HEK293T (cell line): ENCODE data around the gene PRAME.

ENCODE experiments used
- ARNT ChIP-seq: fragments of 450-650 bp; IDR thresholded peaks from 2 replicates; pipeline ENCODE4 v1.6.1; 2017; ENCODE audit warnings: mild to moderate bottlenecking
- BHLHE40 ChIP-seq: fragments of 450-650 bp; IDR thresholded peaks from 2 replicates; pipeline ENCODE4 v1.6.1; 2016; ENCODE audit warnings: mild to moderate bottlenecking, moderate library complexity, borderline replicate concordance
- CTBP1 ChIP-seq: fragments of 450-650 bp; IDR thresholded peaks from 2 replicates; pipeline ENCODE4 v1.6.1; 2016; ENCODE audit warnings: borderline replicate concordance
- ELF4 ChIP-seq: fragments of 450-650 bp; IDR thresholded peaks from 2 replicates; pipeline ENCODE4 v1.6.1; 2017; ENCODE audit warnings: antibody characterized with exemption
- FOXA1 ChIP-seq: fragments of 450-650 bp; IDR thresholded peaks from 2 replicates; pipeline ENCODE4 v1.6.1; 2016; ENCODE audit warnings: mild to moderate bottlenecking
- FOXK2 ChIP-seq: fragments of 450-650 bp; IDR thresholded peaks from 2 replicates; pipeline ENCODE4 v1.6.1; 2016; ENCODE audit warnings: mild to moderate bottlenecking
- FOXM1 ChIP-seq: fragments of 450-650 bp; IDR thresholded peaks from 2 replicates; pipeline ENCODE4 v1.6.1; 2017; ENCODE audit warnings: mild to moderate bottlenecking, borderline replicate concordance
- NFRKB ChIP-seq: fragments of 450-650 bp; IDR thresholded peaks from 2 replicates; pipeline ENCODE4 v1.6.1; 2016; ENCODE audit warnings: mild to moderate bottlenecking, moderate library complexity
- PKNOX1 ChIP-seq: fragments of 450-650 bp; IDR thresholded peaks from 2 replicates; pipeline ENCODE4 v1.6.1; 2016
- SP1 ChIP-seq: fragments of 450-650 bp; IDR thresholded peaks from 2 replicates; pipeline ENCODE4 v1.6.1; 2017
- SUZ12 ChIP-seq: fragments of 450-650 bp; IDR thresholded peaks from 2 replicates; pipeline ENCODE4 v1.6.1; 2016; ENCODE audit warnings: mild to moderate bottlenecking
- TARDBP ChIP-seq: fragments of 450-650 bp; IDR thresholded peaks from 2 replicates; pipeline ENCODE4 v1.6.1; 2016
- ZNF384 ChIP-seq: fragments of 450-650 bp; IDR thresholded peaks from 2 replicates; pipeline ENCODE4 v1.6.1; 2016

GRCh38 chr22:22521631-22522030 is 37.4 kb downstream of the PRAME start:
- TF ChIP-seq SUZ12 (no peak), NFRKB (no peak), BHLHE40 (no peak), FOXM1 (no peak), SP1 (no peak), ZNF384 (no peak), ARNT (no peak), PKNOX1 (no peak), CTBP1 (no peak), FOXA1 (no peak), ELF4 (no peak), TARDBP (no peak), FOXK2 (no peak)
